ENCODE measurements around the gene FASN. TPM values are rescaled to one million over a fixed set of nuclear protein-coding genes. Genes with fewer than 3 reads are reported as not detected.

FASN gene
- total and polyA plus RNA-seq, 2 of the 13 experiments (the other 11 are each of a cell fraction or from before 2014, with no cell fraction given) = 51.7 to 101 TPM

DNA sequence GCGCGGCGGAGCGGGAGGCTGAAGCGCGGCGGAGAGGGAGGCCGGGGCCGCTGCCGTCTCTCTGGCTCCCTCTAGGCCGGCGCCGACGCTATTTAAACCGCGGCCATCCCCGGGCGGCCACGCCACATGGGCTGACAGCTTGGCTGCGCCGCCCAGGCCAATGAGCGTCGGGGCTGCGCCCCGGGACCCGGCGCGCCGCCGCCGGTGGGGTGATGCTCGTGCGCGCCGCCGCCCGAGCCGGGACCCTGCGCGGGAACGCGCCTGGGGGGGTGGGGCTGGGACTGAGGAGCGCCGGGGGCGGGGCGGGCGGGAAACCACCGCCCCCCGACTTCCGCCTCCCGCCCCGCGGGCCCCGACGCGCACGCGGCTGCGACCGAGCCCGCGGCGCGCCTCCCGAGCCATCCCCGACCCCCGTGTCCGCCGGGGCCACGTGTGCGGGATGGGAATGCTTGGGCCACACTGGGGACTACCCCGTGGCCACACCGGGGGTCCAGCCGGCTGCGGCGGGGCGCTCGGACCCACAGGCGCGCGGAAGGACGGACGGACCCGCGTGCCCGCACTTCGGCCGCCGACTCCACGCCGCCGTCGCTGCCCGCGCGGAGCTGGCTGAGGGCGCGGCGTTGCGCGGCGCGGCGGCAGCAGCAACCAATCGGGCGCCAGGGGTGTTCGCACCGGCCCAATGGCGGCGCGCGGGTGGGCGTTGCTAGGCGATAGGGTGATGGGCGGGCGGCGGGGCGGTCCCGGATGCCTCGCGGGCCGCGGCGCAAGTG is at the start of gene FASN (continued):
- no peak for TF ChIP-seq MBNL3 (CRISPR knock-in tag; conservative IDR thresholded peaks at IDR 0.05)
- peak; percentile 30; the same call in 1 of the 2 replicates for TF ChIP-seq HIVEP1 (CRISPR knock-in tag; IDR thresholded peaks at IDR 0.05)
- no peak for TF ChIP-seq ZNF326 (CRISPR knock-in tag; IDR thresholded peaks at IDR 0.05; ENCODE audit: borderline replicate concordance)
- TF ChIP-seq, protein P1, sequence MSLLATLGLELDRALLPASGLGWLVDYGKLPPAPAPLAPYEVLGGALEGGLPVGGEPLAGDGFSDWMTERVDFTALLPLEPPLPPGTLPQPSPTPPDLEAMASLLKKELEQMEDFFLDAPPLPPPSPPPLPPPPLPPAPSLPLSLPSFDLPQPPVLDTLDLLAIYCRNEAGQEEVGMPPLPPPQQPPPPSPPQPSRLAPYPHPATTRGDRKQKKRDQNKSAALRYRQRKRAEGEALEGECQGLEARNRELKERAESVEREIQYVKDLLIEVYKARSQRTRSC (CRISPR knock-in tag; IDR thresholded peaks at IDR 0.05; ENCODE audit: low read depth) = peak; percentile 17; the same call in 1 of the 2 replicates
- TF ChIP-seq ZNF460 (CRISPR knock-in tag; IDR thresholded peaks at IDR 0.05; ENCODE audit: borderline replicate concordance) = no peak
- TF ChIP-seq POLR2AphosphoS5 (IDR thresholded peaks at IDR 0.05; ENCODE audit: low read depth, low read length) = peak; percentile 86
- TF ChIP-seq SP2 (CRISPR knock-in tag; IDR thresholded peaks at IDR 0.05) = peak; percentile 84
- TF ChIP-seq SAP130 (CRISPR knock-in tag; IDR thresholded peaks at IDR 0.05; ENCODE audit: low read depth) = peak; percentile 84
- no peak for TF ChIP-seq ZNF747 (CRISPR knock-in tag; IDR thresholded peaks at IDR 0.05; ENCODE audit: borderline replicate concordance)
- TF ChIP-seq SRF (IDR thresholded peaks at IDR 0.05; ENCODE audit: low read depth, low read length) = 0 out of 2 replicates have a peak, but pooled peaks have one; percentile 34
- TF ChIP-seq POLR2G (IDR thresholded peaks at IDR 0.05; ENCODE audit: low read depth, low read length) = peak; percentile 98
- TF ChIP-seq TEAD2 (CRISPR knock-in tag; IDR thresholded peaks at IDR 0.05) = peak; percentile 24; the same call in 1 of the 2 replicates
- no peak for TF ChIP-seq MLLT10 (CRISPR knock-in tag; IDR thresholded peaks at IDR 0.05)
- TF ChIP-seq PAWR (CRISPR knock-in tag; IDR thresholded peaks at IDR 0.05; ENCODE audit: borderline replicate concordance) = 0 out of 2 replicates have a peak, but pooled peaks have one; percentile 18
- peak; percentile 36 for TF ChIP-seq ZNF331 (CRISPR knock-in tag; IDR thresholded peaks at IDR 0.05)
- peak; percentile 68 for TF ChIP-seq SRSF4 (IDR thresholded peaks at IDR 0.05; ENCODE audit: low read depth, low read length, poor library complexity, severe bottlenecking)
- no peak for TF ChIP-seq ZNF660 (CRISPR knock-in tag; IDR thresholded peaks at IDR 0.05; ENCODE audit: borderline replicate concordance, low read depth)
- TF ChIP-seq SNAI1 (CRISPR knock-in tag; IDR thresholded peaks at IDR 0.05; ENCODE audit: borderline replicate concordance) = no peak
- no peak for TF ChIP-seq REXO4 (CRISPR knock-in tag; IDR thresholded peaks at IDR 0.05; ENCODE audit: borderline replicate concordance)
- TF ChIP-seq BORCS8-MEF2B (CRISPR knock-in tag; IDR thresholded peaks at IDR 0.05) = no peak
- TF ChIP-seq ZNF431 (CRISPR knock-in tag; IDR thresholded peaks at IDR 0.05; ENCODE audit: borderline replicate concordance, low read depth) = peak; percentile 75; the same call in 1 of the 2 replicates
- TF ChIP-seq, protein P2, sequence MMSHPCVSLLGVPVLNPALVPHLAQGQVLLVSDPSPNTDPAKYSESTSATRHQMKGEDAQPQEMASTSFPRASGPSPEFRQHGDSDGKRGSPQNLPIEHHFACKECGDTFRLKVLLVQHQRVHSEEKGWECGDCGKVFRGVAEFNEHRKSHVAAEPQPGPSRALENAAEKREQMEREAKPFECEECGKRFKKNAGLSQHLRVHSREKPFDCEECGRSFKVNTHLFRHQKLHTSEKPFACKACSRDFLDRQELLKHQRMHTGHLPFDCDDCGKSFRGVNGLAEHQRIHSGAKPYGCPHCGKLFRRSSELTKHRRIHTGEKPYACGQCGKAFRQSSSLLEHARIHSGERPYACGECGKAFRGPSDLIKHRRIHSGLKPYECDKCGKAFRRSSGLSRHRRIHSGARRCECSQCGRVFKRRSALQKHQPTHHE (CRISPR knock-in tag; IDR thresholded peaks at IDR 0.05; ENCODE audit: borderline replicate concordance) = 0 out of 2 replicates have a peak, but pooled peaks have one; percentile 59
- TF ChIP-seq ZBTB42 (CRISPR knock-in tag; IDR thresholded peaks at IDR 0.05) = no peak; the same call in 1 of the 2 replicates
- TF ChIP-seq ISX (CRISPR knock-in tag; conservative IDR thresholded peaks at IDR 0.05) = peak; percentile 76; the same call in 1 of the 2 replicates
- no peak for TF ChIP-seq ZNF335 (CRISPR knock-in tag; IDR thresholded peaks at IDR 0.05)

Measured in HepG2 (cell line).